Urothelium cell line (cell line): Measurements from ENCODE around the gene CSAG3.

Experiments
- DNase-seq: peaks from one replicate; pipeline ENCODE4 v3.0.0; 2011; ENCODE audit warnings: low spot score, mixed read lengths
- FAIRE-seq: peaks from 2 replicates; lab custom pipeline; 2011; peaks lifted over from hg19 to GRCh38; lab: Jason Lieb, UNC

The CSAG3 gene

GRCh38 chrX:152798945-152799344 is 39.9 kb downstream of the CSAG3 start:
- DNase-seq (no peak), FAIRE-seq (no peak)

GRCh38 chrX:152806035-152806434 is 47.0 kb downstream of the CSAG3 start:
- no peak for FAIRE-seq
- no peak for DNase-seq
